SK-N-SH (cell line): ENCODE results near the gene ABCA4. TPM values are rescaled to one million over a fixed set of nuclear protein-coding genes. Genes with fewer than 3 reads are reported as not detected.

ENCODE experiments used
- CTCF ChIA-PET: fragments of 300-600, 350-600 bp; formaldehyde crosslinking; extraction: SDS; loops from one replicate; lab custom pipeline; 2021; lab: Yijun Ruan, JAX
- POLR2A ChIA-PET: fragments of 350-600 bp; sonication (Branson Sonifier 250); formaldehyde crosslinking; extraction: SDS; loops from one replicate; lab custom pipeline; 2020; ENCODE audit warnings: antibody characterized with exemption, inconsistent platforms; lab: Yijun Ruan, JAX
- DNase-seq: peaks from one replicate; pipeline ENCODE4 v3.0.0; 2012
- H2AFZ ChIP-seq: fragments of 200-600 bp; sonication (generic); 2 replicates; pipeline ENCODE4 v1.8.1; 2016; ENCODE audit warnings: antibody characterized with exemption, mild to moderate bottlenecking, low read depth
- H3F3A ChIP-seq: fragments of 200-600 bp; sonication (generic); replicated peaks from 2 replicates; pipeline ENCODE3; 2016; ENCODE audit warnings: antibody characterized with exemption, mild to moderate bottlenecking; ENCODE audit not compliant: insufficient read depth
- H3K27ac ChIP-seq, 2 experiments: fragments of 200-500 bp in 1 of 2; fragments of 200-600 bp in 1 of 2; sonication (Bioruptor generic) in 1 of 2; sonication (generic), shearing (Covaris generic) in 1 of 2; 2 replicates each; pipeline versions ENCODE4 v1.5.1 to v1.6.1; 2014 to 2016; ENCODE audit warnings: low read depth in 2 of 2, inconsistent platforms in 1 of 2, low read length in 1 of 2, mild to moderate bottlenecking in 1 of 2, mixed read lengths in 1 of 2
- H3K27me3 ChIP-seq: fragments of 200-600 bp; sonication (generic), shearing (Covaris generic); 2 replicates; pipeline ENCODE4 v1.6.1; 2016; ENCODE audit warnings: mixed run types; ENCODE audit not compliant: insufficient read depth
- H3K36me3 ChIP-seq, 2 experiments: fragments of 200-500 bp in 1 of 2; fragments of 200-600 bp in 1 of 2; sonication (Bioruptor generic) in 1 of 2; sonication (generic) in 1 of 2; replicated peaks in 1 of 2; 2 replicates each; pipeline versions ENCODE3 to v1.5.1; 2014 to 2016; ENCODE audit warnings: low read length in 1 of 2, mild to moderate bottlenecking in 1 of 2; ENCODE audit not compliant: insufficient read depth in 2 of 2, control insufficient read depth in 1 of 2
- H3K4me1 ChIP-seq, 2 experiments: fragments of 200-500 bp in 1 of 2; fragments of 200-600 bp in 1 of 2; sonication (Bioruptor generic) in 1 of 2; sonication (generic), shearing (Covaris generic) in 1 of 2; 2 replicates each; pipeline versions ENCODE4 v1.5.1 to v1.6.1; 2014 to 2016; ENCODE audit warnings: low read depth in 1 of 2, low read length in 1 of 2, mixed run types in 1 of 2; ENCODE audit not compliant: insufficient read depth in 2 of 2, control insufficient read depth in 1 of 2
- H3K4me2 ChIP-seq: fragments of 200-600 bp; sonication (generic), shearing (Covaris generic); 2 replicates; pipeline ENCODE4 v1.6.1; 2017; ENCODE audit warnings: mixed run types
- H3K4me3 ChIP-seq, 2 experiments: fragments of 200-500 bp in 1 of 2; fragments of 200-600 bp in 1 of 2; sonication (Bioruptor generic) in 1 of 2; sonication (generic), shearing (Covaris generic) in 1 of 2; 2 replicates each; pipeline versions ENCODE4 v1.5.1 to v1.8.1; 2014 to 2016; ENCODE audit warnings: low read depth in 2 of 2, inconsistent platforms in 1 of 2, low read length in 1 of 2, mild to moderate bottlenecking in 1 of 2, mixed read lengths in 1 of 2, moderate library complexity in 1 of 2
- H3K79me2 ChIP-seq: fragments of 200-600 bp; sonication (generic); 2 replicates; pipeline ENCODE4 v1.8.1; 2017; ENCODE audit warnings: mild to moderate bottlenecking; ENCODE audit not compliant: insufficient read depth
- H3K9ac ChIP-seq: fragments of 200-600 bp; sonication (generic); 2 replicates; pipeline ENCODE4 v1.6.1; 2017; ENCODE audit warnings: mixed run types
- H3K9me2 ChIP-seq: fragments of 200-600 bp; sonication (generic); 2 replicates; pipeline ENCODE4 v1.6.1; 2017; ENCODE audit warnings: mixed run types
- H3K9me3 ChIP-seq: fragments of 200-600 bp; sonication (generic); 2 replicates; pipeline ENCODE4 v1.6.1; 2017; ENCODE audit warnings: mixed run types, mild to moderate bottlenecking, moderate library complexity
- H4K20me1 ChIP-seq: fragments of 200-600 bp; sonication (generic); 2 replicates; pipeline ENCODE4 v1.6.1; 2017; ENCODE audit warnings: mild to moderate bottlenecking, mixed run types; ENCODE audit not compliant: insufficient read depth
- CHD2 ChIP-seq: fragments of 150-350 bp; IDR thresholded peaks from 2 replicates; pipeline ENCODE4 v1.6.1; 2018; ENCODE audit warnings: low read length; ENCODE audit not compliant: partially characterized antibody
- EZH2phosphoT487 ChIP-seq: fragments of 200-600 bp; sonication (generic); IDR thresholded peaks from 2 replicates; pipeline ENCODE4 v1.6.1; 2017; ENCODE audit warnings: low read depth, mixed run types, mild to moderate bottlenecking, antibody characterized with exemption, moderate library complexity, borderline replicate concordance
- MEF2A ChIP-seq: IDR thresholded peaks from 2 replicates; pipeline ENCODE4 v1.4.0; 2012; ENCODE audit warnings: low read depth, borderline replicate concordance
- NFIC ChIP-seq: IDR thresholded peaks from 2 replicates; pipeline ENCODE4 v1.4.0; 2012; ENCODE audit warnings: borderline replicate concordance
- RAD21 ChIP-seq: IDR thresholded peaks from 2 replicates; pipeline ENCODE4 v1.6.1; 2012; ENCODE audit warnings: mild to moderate bottlenecking, low read length
- RXRA ChIP-seq: IDR thresholded peaks from 2 replicates; pipeline ENCODE4 v1.4.0; 2012; ENCODE audit warnings: low read depth, mild to moderate bottlenecking, borderline replicate concordance
- SMC3 ChIP-seq: IDR thresholded peaks from 2 replicates; pipeline ENCODE4 v1.6.1; 2012; ENCODE audit warnings: low read depth, low read length, improper control_type of control experiment
- TAF1 ChIP-seq: IDR thresholded peaks from 2 replicates; pipeline ENCODE4 v1.6.1; 2012; ENCODE audit warnings: low read depth, mild to moderate bottlenecking, low read length, moderate library complexity, borderline replicate concordance
- TCF12 ChIP-seq: IDR thresholded peaks from 2 replicates; pipeline ENCODE4 v1.4.0; 2012
- YY1 ChIP-seq: IDR thresholded peaks from 2 replicates; pipeline ENCODE4 v1.4.0; 2012; ENCODE audit warnings: low read depth, mild to moderate bottlenecking
- ZBTB33 ChIP-seq: IDR thresholded peaks from 2 replicates; pipeline ENCODE4 v1.4.0; 2012; ENCODE audit warnings: low read depth, borderline replicate concordance
- WGBS: methylation state at CpG from one replicate; pipeline ENCODE4 v1.1.6; 2017; ENCODE audit warnings: low lambda C conversion rate; 5-methylcytosine and 5-hydroxymethylcytosine counted together
- polyA plus RNA-seq, 3 experiments: library from polyadenylated mRNA; depleted of rRNA; stranded (reverse); fragments of >200 nt; gene quantifications; 2 replicates each; pipeline ENCODE4 v1.2.3, GENCODE V29; 2012
- TF ChIP-seq, protein P1 (sequence below): fragments of 150-350 bp; IDR thresholded peaks from 2 replicates; pipeline ENCODE4 v1.6.1; 2017; ENCODE audit warnings: antibody characterized with exemption, low read length, low read depth, borderline replicate concordance
- TF ChIP-seq, protein P2 (sequence below): IDR thresholded peaks from 2 replicates; pipeline ENCODE4 v1.4.0; 2012; ENCODE audit warnings: low read depth

The ABCA4 gene
- polyA plus RNA-seq, 1 of the 3 experiments (the other 2 are of a cell fraction): 0.03 TPM

GRCh38 chr1:94100129-94100784 is 20.7 kb downstream of the ABCA4 start:
- H3K4me3 ChIP-seq: no peak overlapping the region
- POLR2A ChIA-PET: interaction anchor here (1.7 kb wide), 1 partner anchor 29 kb away, joined by 7 read pairs; no protein-coding TSS in a partner anchor
- peaks cover 6 to 19% of the 10 kb centered on the region in 2 experiments; a peak in 1 of 4 replicates for H3K4me1 ChIP-seq
- no peaks in the 10 kb centered on the region for H3K79me2 ChIP-seq
- TF ChIP-seq YY1: no peak
- TF ChIP-seq SMC3: no peak
- TF ChIP-seq RAD21: no peak
- no peak for TF ChIP-seq MEF2A
- TF ChIP-seq TAF1: no peak
- TF ChIP-seq, protein P1, sequence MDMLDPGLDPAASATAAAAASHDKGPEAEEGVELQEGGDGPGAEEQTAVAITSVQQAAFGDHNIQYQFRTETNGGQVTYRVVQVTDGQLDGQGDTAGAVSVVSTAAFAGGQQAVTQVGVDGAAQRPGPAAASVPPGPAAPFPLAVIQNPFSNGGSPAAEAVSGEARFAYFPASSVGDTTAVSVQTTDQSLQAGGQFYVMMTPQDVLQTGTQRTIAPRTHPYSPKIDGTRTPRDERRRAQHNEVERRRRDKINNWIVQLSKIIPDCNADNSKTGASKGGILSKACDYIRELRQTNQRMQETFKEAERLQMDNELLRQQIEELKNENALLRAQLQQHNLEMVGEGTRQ: no peak
- TF ChIP-seq TCF12: no peak
- no peak for TF ChIP-seq EZH2phosphoT487
- TF ChIP-seq NFIC: no peak
- TF ChIP-seq ZBTB33: no peak
- TF ChIP-seq, all 33 proteins: peak for 0
- Histone ChIP-seq H2AFZ (no peak overlapping the region), H3K27me3 (no peaks in the 10 kb centered on the region), H3K4me2 (no peak overlapping the region), H3K36me3 (no peaks in the 10 kb centered on the region), H3K9me2 (no peaks in the 10 kb centered on the region), H4K20me1 (no peaks in the 10 kb centered on the region), H3K9ac (no peak overlapping the region), H3K27ac (no peak overlapping the region; a peak in 1 of 4 replicates), H3F3A (no peaks in the 10 kb centered on the region), H3K9me3 (no peaks in the 10 kb centered on the region)
- CTCF ChIA-PET: interaction anchor here (0.8 to 3.9 kb wide), 8 partner anchors 13 to 235 kb away, joined by 3 to 18 read pairs (median 4); no protein-coding TSS in a partner anchor
- DNase-seq: no peak
- 86% methylated on average over 5 of the region's 5 CpGs for WGBS

DNA sequence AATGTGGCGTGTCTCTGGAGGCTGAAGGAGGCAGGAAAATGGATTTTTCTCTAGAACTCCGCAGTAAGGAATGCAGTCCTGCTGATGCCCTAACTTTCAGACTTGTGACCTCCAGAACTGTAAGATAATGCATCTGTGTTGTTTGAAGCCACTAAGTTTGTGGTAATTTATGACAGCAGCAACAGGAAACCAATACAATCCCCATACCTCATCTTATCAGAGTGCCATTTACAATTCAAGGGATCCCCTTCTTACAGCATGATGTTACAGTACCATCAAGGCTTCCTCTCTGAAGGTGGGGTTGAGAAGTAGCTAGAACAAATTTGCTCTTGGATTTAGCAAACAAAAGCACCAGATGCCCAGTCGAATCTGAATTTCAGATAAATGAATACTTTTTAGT is 21.6 kb downstream of the ABCA4 start:
- Histone ChIP-seq H3K4me2 (no peak overlapping the region), H3F3A (no peaks in the 10 kb centered on the region), H4K20me1 (no peaks in the 10 kb centered on the region), H3K79me2 (no peaks in the 10 kb centered on the region), H2AFZ (no peak overlapping the region), H3K9me3 (no peaks in the 10 kb centered on the region), H3K4me3 (no peak overlapping the region), H3K27ac (no peak overlapping the region), H3K9ac (no peak overlapping the region), H3K27me3 (no peaks in the 10 kb centered on the region), H3K9me2 (no peaks in the 10 kb centered on the region), H3K4me1 (peaks cover 6 to 23% of the 10 kb centered on the region in 2 experiments; a peak in 1 of 4 replicates), H3K36me3 (no peaks in the 10 kb centered on the region)
- DNase-seq: no peak
- WGBS: 89% methylated on average over 3 of the region's 3 CpGs
- ChIA-PET POLR2A (no interaction called here), CTCF (interaction anchor here (1.5 to 3.9 kb wide), 2 partner anchors 74 to 236 kb away, joined by 3 to 18 read pairs; no protein-coding TSS in a partner anchor)
- no peak for TF ChIP-seq RAD21
- TF ChIP-seq, protein P2, sequence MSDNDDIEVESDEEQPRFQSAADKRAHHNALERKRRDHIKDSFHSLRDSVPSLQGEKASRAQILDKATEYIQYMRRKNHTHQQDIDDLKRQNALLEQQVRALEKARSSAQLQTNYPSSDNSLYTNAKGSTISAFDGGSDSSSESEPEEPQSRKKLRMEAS: no peak
- no peak for TF ChIP-seq YY1
- no peak for TF ChIP-seq ZBTB33
- TF ChIP-seq CHD2: no peak
- no peak for TF ChIP-seq RXRA
